NCI-H2227 (cell line): Measurements from ENCODE around the gene KCNQ1.

Experiments used
- DNase-seq: peaks from one replicate; lab custom pipeline; 2025; ENCODE audit not compliant: unreplicated experiment; lab: John Stamatoyannopoulos, UW

Gene KCNQ1

DNA sequence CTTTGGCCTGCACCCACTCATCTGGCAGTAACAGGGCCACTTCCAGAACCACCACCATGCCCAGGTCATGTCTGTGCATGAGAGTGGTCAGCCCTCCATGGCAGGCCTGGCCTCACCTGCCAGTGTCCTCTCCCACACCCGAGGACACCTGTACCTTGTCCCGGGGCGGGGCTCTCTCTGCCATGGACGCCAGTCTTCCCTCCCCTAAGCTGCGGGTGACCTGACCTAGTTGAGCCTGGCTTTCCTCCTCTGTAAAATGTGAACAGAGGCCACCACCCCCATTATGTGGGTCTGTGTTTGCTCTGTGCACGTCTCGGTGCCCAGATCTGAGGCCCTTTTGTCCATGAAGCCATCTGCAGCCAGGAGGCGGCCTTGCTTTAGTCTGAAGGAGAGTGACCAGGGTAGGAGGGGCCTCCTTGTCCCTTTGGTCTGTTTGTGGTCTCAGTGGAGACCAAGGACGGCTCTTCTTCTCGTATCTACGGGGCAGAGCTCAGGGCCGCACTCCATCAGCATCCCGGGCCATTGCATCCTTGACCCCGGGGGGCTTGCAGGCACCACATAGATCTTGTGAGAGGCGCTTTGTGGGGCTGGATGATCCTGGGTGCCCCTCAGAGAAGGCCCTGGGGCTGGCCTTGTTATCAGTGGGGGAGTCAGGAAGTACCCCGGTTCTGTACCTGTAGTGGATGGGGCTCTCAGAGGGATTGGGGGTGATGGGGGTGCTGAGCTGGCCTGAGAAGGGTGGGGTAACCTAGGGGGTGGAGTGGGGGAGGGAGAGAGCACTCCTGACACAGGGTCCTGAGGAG is 121.6 kb downstream of the KCNQ1 start:
- DNase-seq, result no peak

DNA sequence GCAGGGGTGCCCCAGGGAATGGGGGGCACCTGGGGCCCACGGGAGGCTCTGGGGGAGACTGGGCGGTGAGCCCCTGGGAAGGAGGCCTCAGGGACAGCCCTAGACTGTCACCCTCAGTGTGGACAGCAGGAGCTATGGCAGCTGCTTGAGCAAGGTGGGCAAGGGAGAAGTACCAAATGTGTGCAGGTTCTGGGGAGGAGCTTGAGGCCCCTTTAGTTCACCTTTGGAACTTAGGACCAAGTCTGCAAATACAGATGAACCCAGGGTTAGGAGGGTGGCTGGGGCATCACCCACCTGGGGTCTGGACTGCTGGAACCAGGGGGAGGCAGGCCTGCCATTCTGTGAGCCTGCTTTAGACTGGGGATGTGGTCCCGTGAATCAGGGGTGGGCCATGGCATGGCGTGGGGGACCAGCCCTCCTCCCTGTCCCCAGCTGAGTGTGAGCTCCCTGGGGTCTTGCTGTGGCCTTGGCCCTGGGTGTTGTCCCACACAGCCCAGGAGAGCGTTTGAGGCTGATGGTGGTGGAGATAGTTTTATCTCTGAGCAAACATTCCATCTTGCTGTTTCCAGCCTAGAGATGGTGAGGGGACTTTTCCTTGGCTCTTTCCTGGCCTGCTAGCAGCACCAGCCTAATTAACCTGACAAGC is 122.3 kb downstream of the KCNQ1 start:
- DNase-seq, result no peak

DNA sequence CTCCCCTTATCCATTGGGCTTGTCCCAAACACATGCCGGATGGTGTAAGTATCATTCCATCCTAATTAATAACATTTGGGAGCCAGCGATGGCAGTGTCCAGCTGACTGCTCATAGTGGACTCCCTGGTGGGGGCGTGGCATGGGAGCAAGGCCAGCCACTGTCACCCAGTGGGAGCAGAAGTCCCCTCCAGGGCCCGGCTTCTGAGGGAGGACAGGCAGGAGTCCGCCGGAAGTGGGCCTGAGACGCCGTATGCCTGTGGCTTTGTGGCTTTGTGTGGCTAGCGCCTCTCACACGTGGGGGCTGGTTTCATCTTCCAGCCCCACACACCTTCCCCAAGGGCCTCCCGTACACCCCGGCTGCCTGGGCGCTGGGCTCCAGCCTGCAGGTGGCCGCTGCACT is 124.5 kb downstream of the KCNQ1 start:
- no peak for DNase-seq

- no peak for DNase-seq
Measured at GRCh38 chr11:2569731-2570210, 125.0 kb downstream of the KCNQ1 start.

DNA sequence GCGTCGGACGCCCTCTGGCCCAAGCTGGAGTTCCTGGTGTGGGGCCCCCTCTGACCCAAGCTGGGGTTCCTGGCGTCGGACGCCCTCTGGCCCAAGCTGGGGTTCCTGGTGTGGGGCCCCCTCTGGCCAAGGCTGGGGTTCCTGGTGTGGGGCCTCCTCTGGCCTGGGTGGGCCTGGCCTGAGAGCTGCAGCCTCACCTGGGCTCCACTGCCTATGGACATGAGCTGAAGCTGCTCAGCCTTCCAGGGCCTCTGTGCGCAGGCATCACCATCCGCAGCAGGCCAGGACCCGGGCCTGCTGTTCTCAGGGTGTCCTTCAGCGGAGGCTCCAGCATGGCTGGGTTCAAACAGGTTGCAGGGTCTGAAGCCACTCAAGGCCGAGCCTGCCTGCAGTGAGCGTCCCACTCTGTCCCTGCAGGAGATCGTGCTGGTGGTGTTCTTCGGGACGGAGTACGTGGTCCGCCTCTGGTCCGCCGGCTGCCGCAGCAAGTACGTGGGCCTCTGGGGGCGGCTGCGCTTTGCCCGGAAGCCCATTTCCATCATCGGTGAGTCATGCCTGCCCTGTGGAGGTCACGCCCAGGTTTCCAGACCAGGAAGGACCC is 125.5 kb downstream of the KCNQ1 start:
- no peak for DNase-seq

GRCh38 chr11:2570841-2571597 is 126.2 kb downstream of the KCNQ1 start:
- DNase-seq, result no peak

- no peak for DNase-seq
Measured at GRCh38 chr11:2571598-2572281, 126.9 kb downstream of the KCNQ1 start.

DNA sequence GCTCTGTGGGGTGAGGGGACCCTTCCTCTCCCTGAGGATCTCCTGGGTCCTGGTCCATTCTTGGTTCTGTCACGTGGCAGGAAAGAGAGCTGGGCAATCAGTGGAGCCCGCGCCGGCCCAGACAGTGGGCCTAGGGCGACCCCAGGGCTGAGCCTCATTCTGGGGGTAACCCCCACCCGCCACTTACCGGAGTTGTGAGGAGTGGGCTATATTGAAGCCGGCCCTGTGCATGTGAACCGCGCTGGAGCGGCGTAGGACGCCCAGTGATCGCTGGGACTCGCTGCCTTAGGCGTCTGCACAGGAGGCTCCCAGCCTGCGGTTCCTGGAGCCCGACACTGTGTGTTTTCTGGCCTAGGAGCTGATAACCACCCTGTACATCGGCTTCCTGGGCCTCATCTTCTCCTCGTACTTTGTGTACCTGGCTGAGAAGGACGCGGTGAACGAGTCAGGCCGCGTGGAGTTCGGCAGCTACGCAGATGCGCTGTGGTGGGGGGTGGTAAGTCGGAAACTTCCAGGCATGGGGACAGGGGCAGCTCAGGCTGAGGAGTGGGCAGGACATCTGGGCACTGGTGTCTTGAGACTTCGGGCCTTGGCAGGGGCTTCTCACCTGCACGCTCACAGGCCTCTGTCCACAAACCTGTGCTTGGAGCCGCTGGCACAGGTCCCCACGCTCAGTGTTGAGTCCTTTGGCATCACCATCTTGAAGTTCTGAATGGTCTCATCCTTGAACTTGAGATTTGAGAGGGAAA is 127.9 kb downstream of the KCNQ1 start:
- no peak for DNase-seq

GRCh38 chr11:2573240-2574042 is 128.6 kb downstream of the KCNQ1 start:
- DNase-seq, result no peak

DNA sequence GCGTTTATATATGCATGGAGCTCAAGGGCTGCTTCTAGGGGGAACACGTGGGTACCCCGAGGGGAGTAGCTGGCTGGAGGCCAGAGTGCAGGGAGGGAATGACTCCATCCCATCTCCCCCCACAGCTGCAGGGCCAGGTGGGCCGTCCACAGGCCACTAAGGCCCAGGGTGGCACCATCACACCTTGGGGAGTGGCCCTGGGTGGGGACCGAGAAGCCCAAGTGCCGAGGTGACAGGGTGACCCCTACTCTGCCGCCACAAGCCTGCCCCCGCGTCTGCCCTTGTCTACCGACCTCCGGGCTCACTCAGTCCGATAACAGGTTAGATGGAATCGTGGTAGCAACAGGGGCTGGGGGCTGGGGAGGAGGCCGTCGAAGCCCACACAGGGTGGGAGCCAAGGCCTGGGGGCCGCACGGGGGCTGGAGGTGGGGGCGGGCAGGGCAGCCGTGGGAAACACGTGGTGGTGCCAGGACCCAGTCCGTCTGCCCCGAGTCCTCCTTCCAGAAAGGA is 129.3 kb downstream of the KCNQ1 start:
- no peak for DNase-seq

- DNase-seq, result no peak
Measured at GRCh38 chr11:2574553-2575535, 130.0 kb downstream of the KCNQ1 start.

DNA sequence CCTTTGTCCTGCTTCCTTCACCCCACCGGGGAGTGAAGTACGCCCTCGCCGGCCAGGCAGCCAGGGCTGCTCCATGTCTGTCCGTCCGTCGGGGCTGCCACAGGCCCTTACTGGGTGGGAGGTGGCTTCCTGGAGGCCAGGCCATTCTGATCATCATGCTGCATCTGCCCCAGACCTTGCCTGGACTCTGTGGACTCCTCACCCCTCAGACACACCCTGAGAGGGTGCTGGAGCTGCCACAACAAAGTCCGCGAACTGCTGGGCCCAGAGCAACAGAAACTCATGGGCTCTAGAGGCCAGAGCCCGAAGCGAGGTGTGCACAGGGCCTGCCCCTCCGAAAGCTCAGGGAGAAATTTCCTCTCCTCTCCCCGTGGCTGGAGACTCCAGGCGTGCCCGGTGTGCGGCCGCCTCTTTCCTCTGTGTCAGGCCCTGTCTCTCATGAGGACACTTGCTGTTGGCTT is 130.8 kb downstream of the KCNQ1 start:
- DNase-seq, result no peak

- no peak for DNase-seq
Measured at GRCh38 chr11:2576111-2576510, 131.3 kb downstream of the KCNQ1 start.

DNA sequence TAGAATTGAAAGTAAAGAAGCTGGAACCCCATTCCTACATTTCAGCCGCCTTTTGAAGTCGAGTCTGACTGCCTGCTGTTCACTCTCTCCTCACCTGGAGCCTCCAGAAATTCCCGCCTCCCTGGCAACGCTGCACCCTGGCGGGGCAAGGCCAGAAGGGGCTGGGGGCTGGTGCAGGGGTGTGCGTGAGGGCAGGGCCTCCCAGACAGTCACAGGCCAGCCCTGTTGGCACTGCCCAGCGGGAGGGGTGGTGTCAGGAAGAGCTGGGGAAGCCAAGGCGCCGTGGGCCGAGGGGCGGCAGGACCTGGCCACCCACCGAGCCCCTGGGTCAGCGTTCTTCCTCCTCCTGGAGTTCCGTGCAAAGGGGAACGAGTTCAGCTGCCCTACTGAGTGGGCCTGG is 131.7 kb downstream of the KCNQ1 start:
- DNase-seq, result no peak

GRCh38 chr11:2577031-2577990 is 132.5 kb downstream of the KCNQ1 start:
- no peak for DNase-seq
